ENCODE results near the gene ZNF577. TPM values are rescaled to one million over a fixed set of nuclear protein-coding genes. Genes with fewer than 3 reads are reported as not detected.

The ZNF577 gene
- total RNA-seq (10 to 100 TPM in 5 of 9 donors, 1 to 10 TPM in 4; 6.2 to 39.8 (median 14.0) TPM), polyA plus RNA-seq (10 to 100 TPM; 16.2 to 54.6 (median 52.6) TPM)
- long read RNA-seq, donor 1, partial matches to known transcripts: 6 of 11 reads
- long read RNA-seq, donor 1, other reads (novel, unspliced or antisense): 0 of 11 reads
- long read RNA-seq, donor 2: 0 reads
- long read RNA-seq, donor 3, partial matches to known transcripts: 0 of 1 reads
- long read RNA-seq, donor 3, other reads (novel, unspliced or antisense): 0 of 1 reads
- long read RNA-seq, donor 4, partial matches to known transcripts: 0 of 2 reads
- long read RNA-seq, donor 4, other reads (novel, unspliced or antisense): 1 of 2 reads
- long read RNA-seq, donor 5, partial matches to known transcripts: 2 of 13 reads
- long read RNA-seq, donor 5, other reads (novel, unspliced or antisense): 7 of 13 reads
- long read RNA-seq, donor 6, partial matches to known transcripts: 1 of 10 reads
- long read RNA-seq, donor 6, other reads (novel, unspliced or antisense): 4 of 10 reads
- long read RNA-seq, donor 7, partial matches to known transcripts: 0 of 2 reads
- long read RNA-seq, donor 7, other reads (novel, unspliced or antisense): 0 of 2 reads
- long read RNA-seq, donor 8, partial matches to known transcripts: 0 of 1 reads
- long read RNA-seq, donor 8, other reads (novel, unspliced or antisense): 0 of 1 reads
- long read RNA-seq, donor 9, partial matches to known transcripts: 0 of 2 reads
- long read RNA-seq, donor 9, other reads (novel, unspliced or antisense): 0 of 2 reads
- long read RNA-seq, donor 10, partial matches to known transcripts: 5 of 7 reads
- long read RNA-seq, donor 10, other reads (novel, unspliced or antisense): 0 of 7 reads

DNA sequence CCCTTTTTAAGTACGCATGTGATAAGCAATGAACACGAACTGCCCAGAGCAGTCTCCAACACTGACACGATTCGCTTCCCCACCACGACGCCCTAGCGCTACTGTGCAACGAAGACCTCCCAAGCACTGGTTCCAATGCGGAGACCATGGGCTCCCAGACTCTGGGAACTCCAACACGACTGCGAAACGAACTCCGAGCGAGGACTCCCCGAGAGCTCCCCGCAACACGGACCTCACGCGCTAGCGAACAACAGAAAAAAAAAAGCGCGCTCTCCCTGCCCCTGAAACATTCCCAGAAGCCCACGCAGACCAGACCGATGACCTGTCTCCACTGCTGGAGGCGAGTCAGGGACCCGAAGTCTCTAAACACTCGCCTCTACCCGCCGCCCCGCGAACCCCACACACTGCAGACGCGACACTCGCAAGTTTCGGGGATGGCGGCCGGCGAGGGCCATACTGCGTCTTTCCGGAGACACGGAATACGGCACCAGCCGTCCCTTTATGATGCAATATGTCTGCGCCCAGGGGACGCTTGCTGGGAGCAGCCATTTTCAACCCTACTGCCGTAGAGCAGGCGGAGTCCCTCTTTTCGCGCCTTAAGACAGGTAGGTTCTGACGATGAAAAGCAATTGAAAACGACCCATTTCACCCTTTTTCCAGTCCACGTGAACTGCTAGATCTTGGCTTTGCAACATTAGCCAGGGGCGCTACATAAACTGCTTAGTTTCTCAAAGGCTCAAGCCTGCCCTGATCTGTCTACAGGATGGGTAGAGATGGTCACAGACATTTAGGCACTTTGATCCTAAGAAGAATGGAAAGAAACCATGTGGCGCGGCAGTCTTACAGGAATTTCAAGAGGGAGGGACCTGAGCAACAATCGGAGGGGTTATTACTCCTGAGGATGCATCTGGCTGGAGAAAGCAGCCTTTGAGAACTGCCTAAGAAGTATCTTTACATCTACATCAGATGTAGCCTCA is at the start of gene ZNF577:
Gene ZNF577 (minus strand): TSS at position 430 of the 977 bp plus-strand sequence. CDS start 7,569 bp downstream, outside the sequence.
- Histone ChIP-seq H3K4me3 (peak within 1 kb of the TSS in 2 of 4 donors; percentile 15 to 61), H3K9me3 (replicated peaks in 1 of 3) (peaks cover 0 to 70% (median 33%) of the 10 kb centered on the region in 3 donors), H3K36me3 (replicated peaks in 1 of 2) (peaks cover 0 to 18% of the 10 kb centered on the region in 2 donors), H3K27me3 (no peaks in the 10 kb centered on the region), H3K27ac (peak within 1 kb of the TSS in 3 of 5 donors; percentile 4 to 67 (median 53)), H3K4me1 (replicated peaks in 1 of 2) (peaks cover 0 to 9% of the 10 kb centered on the region in 2 donors)
- peak; percentile 83 to 90 (median 88) for DNase-seq
- 4 to 10% (median 8%) methylated on average over 20 to 56 of the region's 56 CpGs for WGBS, 4 donors
- intact Hi-C loops (cut with DNase I): no loop called here
- TF ChIP-seq, protein P1, sequence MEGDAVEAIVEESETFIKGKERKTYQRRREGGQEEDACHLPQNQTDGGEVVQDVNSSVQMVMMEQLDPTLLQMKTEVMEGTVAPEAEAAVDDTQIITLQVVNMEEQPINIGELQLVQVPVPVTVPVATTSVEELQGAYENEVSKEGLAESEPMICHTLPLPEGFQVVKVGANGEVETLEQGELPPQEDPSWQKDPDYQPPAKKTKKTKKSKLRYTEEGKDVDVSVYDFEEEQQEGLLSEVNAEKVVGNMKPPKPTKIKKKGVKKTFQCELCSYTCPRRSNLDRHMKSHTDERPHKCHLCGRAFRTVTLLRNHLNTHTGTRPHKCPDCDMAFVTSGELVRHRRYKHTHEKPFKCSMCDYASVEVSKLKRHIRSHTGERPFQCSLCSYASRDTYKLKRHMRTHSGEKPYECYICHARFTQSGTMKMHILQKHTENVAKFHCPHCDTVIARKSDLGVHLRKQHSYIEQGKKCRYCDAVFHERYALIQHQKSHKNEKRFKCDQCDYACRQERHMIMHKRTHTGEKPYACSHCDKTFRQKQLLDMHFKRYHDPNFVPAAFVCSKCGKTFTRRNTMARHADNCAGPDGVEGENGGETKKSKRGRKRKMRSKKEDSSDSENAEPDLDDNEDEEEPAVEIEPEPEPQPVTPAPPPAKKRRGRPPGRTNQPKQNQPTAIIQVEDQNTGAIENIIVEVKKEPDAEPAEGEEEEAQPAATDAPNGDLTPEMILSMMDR (IDR thresholded peaks at IDR 0.05): no peak
- TF ChIP-seq POLR2A (IDR thresholded peaks at IDR 0.05): peak in 1 of 2 donors; percentile 47

DNA sequence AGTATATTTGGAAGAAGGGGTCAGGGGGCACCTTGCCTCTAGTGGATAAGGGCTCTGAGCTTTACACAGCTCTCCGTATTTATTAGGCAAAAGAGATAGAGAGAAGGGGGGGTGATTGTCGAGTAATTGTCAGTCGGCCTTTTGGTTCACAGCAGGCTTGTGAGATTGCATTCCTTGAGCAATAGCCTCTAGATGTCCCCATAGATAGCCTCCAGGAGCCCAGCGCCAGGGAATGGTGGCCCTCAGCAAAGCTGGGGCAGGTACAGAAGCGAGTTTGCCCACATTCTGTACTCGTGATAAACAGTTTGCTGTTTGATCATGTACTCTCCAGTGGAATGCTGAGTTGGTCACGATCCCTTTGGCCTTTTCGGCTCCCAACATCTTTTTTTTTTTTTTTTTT is 44.2 kb upstream of the ZNF577 start:
- H3K27me3 ChIP-seq: no peaks in the 10 kb centered on the region
- peaks cover 0 to 30% of the 10 kb centered on the region in 2 donors for H3K36me3 ChIP-seq (replicated peaks in 1 of 2)
- DNase-seq: no peak
- peaks cover 0 to 3% (median 0%) of the 10 kb centered on the region in 3 donors for H3K9me3 ChIP-seq (replicated peaks in 1 of 3)
- TF ChIP-seq, protein P1 (IDR thresholded peaks at IDR 0.05): no peak
- no peak for TF ChIP-seq POLR2A (IDR thresholded peaks at IDR 0.05)
- intact Hi-C loops (cut with DNase I): no loop called here
- H3K4me3 ChIP-seq: no peak overlapping the region
- H3K27ac ChIP-seq: no peak overlapping the region
- peaks cover 6 to 7% of the 10 kb centered on the region in 2 donors for H3K4me1 ChIP-seq (replicated peaks in 1 of 2)
- WGBS, 4 donors: 87 to 97% (median 96%) methylated on average over 8 of the region's 8 CpGs

DNA sequence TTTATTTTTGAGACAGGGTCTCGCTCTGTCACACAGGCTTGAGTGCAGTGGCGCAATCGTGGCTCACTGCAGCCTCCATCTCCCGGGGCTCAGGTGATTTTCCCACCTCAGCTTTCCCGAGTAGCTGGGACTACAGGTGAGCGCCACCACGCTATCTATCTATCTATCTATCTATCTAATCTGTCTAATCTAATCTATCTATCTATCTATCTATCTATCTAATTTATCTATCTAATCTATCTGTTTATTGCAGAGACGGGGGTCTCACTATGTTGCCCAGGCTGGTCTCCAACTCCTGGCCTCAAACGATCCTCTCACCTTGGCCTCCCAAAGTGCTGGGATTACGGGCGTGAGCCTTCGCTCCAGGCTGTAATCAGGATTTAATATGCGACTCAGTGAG is 40.1 kb upstream of the ZNF577 start:
- Histone ChIP-seq H3K9me3 (replicated peaks in 1 of 3) (peaks cover 0 to 11% (median 0%) of the 10 kb centered on the region in 3 donors), H3K4me1 (replicated peaks in 1 of 2) (peaks cover 6 to 7% of the 10 kb centered on the region in 2 donors), H3K4me3 (peak overlapping the region; percentile 51 to 96 (median 61)), H3K36me3 (replicated peaks in 1 of 2) (peaks cover 0 to 18% of the 10 kb centered on the region in 2 donors), H3K27ac (peak overlapping the region in 2 of 5 donors; percentile 78 to 93), H3K27me3 (no peaks in the 10 kb centered on the region)
- WGBS, 4 donors: 28 to 31% (median 30%) methylated on average over 13 of the region's 13 CpGs
- intact Hi-C loops (cut with DNase I): no loop called here
- DNase-seq: no peak
- TF ChIP-seq, protein P1 (IDR thresholded peaks at IDR 0.05): no peak
- no peak for TF ChIP-seq POLR2A (IDR thresholded peaks at IDR 0.05)
